Thyroid gland (tissue), 4 donors: Measurements from ENCODE around the gene CBX7. TPM values are rescaled to one million over a fixed set of nuclear protein-coding genes. Genes with fewer than 3 reads are reported as not detected.
A peak's percentile ranks its signal among the peaks of the same experiment; 100 is the strongest.
"Not testable (repeated sequence)": the region's sequence is repeated elsewhere in the genome, so short reads cannot be mapped to it uniquely, and the experiment has no call there.

Source experiments
- DNase-seq, 2 donors: peaks; one replicate each; pipeline ENCODE4 v3.0.0-alpha.2; 2019
- H3K27ac ChIP-seq, 3 donors: fragments of 200-600 bp; sonication (generic); 1 replicate in 2 of 3; 2 replicates in 1 of 3; pipeline ENCODE4 v1.5.1; 2016 to 2019; ENCODE audit warnings: mild to moderate bottlenecking in 1 of 3, moderate library complexity in 1 of 3
- H3K27me3 ChIP-seq: fragments of 200-600 bp; sonication (generic); one replicate; pipeline ENCODE4 v1.5.1; 2019
- H3K36me3 ChIP-seq, 2 donors: fragments of 200-600 bp; sonication (generic); one replicate each; pipeline ENCODE4 v1.5.1; 2016 to 2019
- H3K4me1 ChIP-seq, 2 donors: fragments of 200-600 bp; sonication (generic); one replicate each; pipeline ENCODE4 v1.5.1; 2017 to 2019
- H3K4me3 ChIP-seq, 3 donors: fragments of 200-600 bp; sonication (generic); replicated peaks in 1 of 3; 1 replicate in 2 of 3; 2 replicates in 1 of 3; pipeline ENCODE4 v1.5.1; 2016; ENCODE audit warnings: mild to moderate bottlenecking in 1 of 3
- H3K9me3 ChIP-seq: fragments of 200-600 bp; sonication (generic); one replicate; pipeline ENCODE4 v1.5.1; 2017
- POLR2A ChIP-seq, 2 donors: fragments of 450-650 bp; IDR thresholded peaks; one replicate each; pipeline ENCODE4 v1.6.1; 2017; ENCODE audit warnings: antibody characterized with exemption in 2 of 2, mild to moderate bottlenecking in 2 of 2, moderate library complexity in 1 of 2
- WGBS, 2 donors: methylation state at CpG; one replicate each; pipeline ENCODE4 v1.1.5; 2017; 5-methylcytosine and 5-hydroxymethylcytosine counted together
- intact Hi-C: fragments of 100-400 bp; cut with DNase I; formaldehyde crosslinking; loops from one replicate; pipeline ENCODE4 v1.15.1; 2023
- total RNA-seq, 4 donors: library from RNA; depleted of rRNA; stranded (reverse); fragments of >200 nt; gene quantifications; one replicate each; pipeline ENCODE4 v1.2.3, GENCODE V29; 2016
- TF ChIP-seq, protein P1 (sequence below), 6 experiments: fragments of 200-600 bp in 3 of 6; fragments of 450-650 bp in 3 of 6; sonication (generic) in 3 of 6; IDR thresholded peaks; one replicate each; pipeline ENCODE4 v1.5.1; 2016 to 2019; ENCODE audit warnings: antibody characterized with exemption in 6 of 6, mild to moderate bottlenecking in 2 of 6, inconsistent platforms in 1 of 6, moderate library complexity in 1 of 6

Gene CBX7
- total RNA-seq, 4 donors from 2014 or later, result 49.2 to 88.0 (median 61.9) TPM

DNA sequence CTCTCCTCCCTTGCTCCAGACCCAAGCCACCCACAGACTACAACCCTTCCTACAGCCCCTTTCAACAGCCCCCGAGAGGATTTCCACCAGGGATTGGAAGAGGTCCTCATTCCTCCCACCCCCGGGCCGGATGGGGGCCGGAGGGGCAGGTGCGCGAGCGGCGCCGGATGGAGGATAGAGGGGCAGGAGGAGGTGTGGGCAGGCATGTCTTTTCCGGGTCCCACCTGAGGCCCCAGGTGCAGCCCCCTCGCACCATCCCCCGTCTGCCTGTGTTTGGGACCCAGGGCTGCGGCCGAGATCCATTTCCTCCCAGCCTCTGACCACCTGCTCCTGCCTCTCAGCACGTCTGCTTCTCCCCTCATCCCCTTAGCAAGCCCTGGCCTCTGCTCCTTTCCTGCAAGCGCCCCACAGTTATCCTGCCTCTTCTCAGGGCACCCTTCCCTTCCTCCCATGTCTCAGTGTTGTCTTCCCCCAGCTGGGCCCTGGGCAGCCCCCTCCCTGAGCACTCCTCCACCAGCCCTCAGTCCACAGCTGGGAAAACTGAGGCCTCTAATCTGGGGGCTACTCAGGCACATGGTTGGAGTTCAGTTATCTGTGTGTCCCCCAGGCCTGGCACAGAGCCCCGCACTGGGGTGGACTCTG, 19.3 kb upstream of the CBX7 start:
- DNase-seq, result no peak
- no peaks in the 10 kb centered on the region for H3K27me3 ChIP-seq
- intact Hi-C loops, result loop anchor here (1.0 to 10.0 kb wide), 4 partner anchors 63 to 356 kb away; partner anchors contain the start of gene MIEF1
- peaks cover 35 to 49% of the 10 kb centered on the region in 2 donors for H3K4me1 ChIP-seq
- H3K36me3 ChIP-seq, result no peaks in the 10 kb centered on the region
- no peak for TF ChIP-seq POLR2A (IDR thresholded peaks at IDR 0.05)
- TF ChIP-seq, protein P1, sequence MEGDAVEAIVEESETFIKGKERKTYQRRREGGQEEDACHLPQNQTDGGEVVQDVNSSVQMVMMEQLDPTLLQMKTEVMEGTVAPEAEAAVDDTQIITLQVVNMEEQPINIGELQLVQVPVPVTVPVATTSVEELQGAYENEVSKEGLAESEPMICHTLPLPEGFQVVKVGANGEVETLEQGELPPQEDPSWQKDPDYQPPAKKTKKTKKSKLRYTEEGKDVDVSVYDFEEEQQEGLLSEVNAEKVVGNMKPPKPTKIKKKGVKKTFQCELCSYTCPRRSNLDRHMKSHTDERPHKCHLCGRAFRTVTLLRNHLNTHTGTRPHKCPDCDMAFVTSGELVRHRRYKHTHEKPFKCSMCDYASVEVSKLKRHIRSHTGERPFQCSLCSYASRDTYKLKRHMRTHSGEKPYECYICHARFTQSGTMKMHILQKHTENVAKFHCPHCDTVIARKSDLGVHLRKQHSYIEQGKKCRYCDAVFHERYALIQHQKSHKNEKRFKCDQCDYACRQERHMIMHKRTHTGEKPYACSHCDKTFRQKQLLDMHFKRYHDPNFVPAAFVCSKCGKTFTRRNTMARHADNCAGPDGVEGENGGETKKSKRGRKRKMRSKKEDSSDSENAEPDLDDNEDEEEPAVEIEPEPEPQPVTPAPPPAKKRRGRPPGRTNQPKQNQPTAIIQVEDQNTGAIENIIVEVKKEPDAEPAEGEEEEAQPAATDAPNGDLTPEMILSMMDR (IDR thresholded peaks at IDR 0.05), result no peak
- 70 to 81% methylated on average over 16 to 17 of the region's 17 CpGs for WGBS, 2 donors
- H3K27ac ChIP-seq, result no peak overlapping the region
- H3K4me3 ChIP-seq, result no peak overlapping the region
- H3K9me3 ChIP-seq, result no peaks in the 10 kb centered on the region

DNA sequence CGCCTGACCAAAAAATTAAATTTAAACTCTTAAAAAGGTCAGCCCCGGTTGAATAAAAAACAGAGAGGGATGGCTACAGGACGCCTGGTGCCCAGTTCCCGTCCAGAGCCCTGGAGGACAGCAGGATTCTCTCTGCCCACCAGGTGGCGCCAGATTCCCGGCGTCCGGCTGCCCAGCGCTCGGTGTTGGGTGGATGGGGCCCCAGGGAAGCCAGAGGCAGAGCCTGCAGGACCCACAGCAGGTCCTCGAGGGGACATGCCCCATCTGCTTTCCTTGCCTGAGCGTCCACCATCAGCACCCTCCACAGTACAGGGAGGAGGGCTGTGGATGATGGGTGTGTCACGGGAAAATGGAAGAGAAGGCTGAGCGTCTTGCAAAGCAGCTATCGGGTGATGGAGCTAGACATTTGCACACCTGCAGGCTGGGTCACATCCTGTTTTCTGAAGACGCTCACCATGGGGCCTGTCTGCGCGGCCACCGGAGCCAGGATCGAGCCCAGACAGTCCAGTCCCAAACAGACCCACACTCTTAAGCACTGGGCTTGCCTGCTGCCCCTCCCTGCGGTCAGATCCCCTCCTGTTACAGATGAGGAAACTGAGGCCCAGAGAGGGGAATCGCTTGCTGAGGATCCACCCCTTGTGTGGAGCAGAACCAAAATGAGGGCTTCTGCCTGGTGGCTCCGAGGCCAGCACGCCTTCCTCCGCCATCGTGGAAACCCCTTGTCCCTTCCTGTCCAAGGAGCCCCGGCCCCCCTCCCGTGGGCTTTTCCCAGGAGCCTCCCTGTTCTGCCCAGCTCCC, 18.5 kb upstream of the CBX7 start:
- H3K36me3 ChIP-seq, result no peaks in the 10 kb centered on the region
- peak; percentile 75 to 80 for DNase-seq
- no peak overlapping the region for H3K4me3 ChIP-seq
- no peaks in the 10 kb centered on the region for H3K9me3 ChIP-seq
- H3K4me1 ChIP-seq, result peaks cover 28 to 42% of the 10 kb centered on the region in 2 donors
- TF ChIP-seq POLR2A (IDR thresholded peaks at IDR 0.05), result no peak
- TF ChIP-seq, protein P1 (IDR thresholded peaks at IDR 0.05), result peak; percentile 92 to 97 (median 96)
- no peak overlapping the region for H3K27ac ChIP-seq
- no peaks in the 10 kb centered on the region for H3K27me3 ChIP-seq
- intact Hi-C loops, result loop anchor here (1.0 to 10.0 kb wide), 4 partner anchors 64 to 356 kb away; partner anchors contain the start of gene MIEF1
- 18 to 26% methylated on average over 21 to 27 of the region's 28 CpGs for WGBS, 2 donors

DNA sequence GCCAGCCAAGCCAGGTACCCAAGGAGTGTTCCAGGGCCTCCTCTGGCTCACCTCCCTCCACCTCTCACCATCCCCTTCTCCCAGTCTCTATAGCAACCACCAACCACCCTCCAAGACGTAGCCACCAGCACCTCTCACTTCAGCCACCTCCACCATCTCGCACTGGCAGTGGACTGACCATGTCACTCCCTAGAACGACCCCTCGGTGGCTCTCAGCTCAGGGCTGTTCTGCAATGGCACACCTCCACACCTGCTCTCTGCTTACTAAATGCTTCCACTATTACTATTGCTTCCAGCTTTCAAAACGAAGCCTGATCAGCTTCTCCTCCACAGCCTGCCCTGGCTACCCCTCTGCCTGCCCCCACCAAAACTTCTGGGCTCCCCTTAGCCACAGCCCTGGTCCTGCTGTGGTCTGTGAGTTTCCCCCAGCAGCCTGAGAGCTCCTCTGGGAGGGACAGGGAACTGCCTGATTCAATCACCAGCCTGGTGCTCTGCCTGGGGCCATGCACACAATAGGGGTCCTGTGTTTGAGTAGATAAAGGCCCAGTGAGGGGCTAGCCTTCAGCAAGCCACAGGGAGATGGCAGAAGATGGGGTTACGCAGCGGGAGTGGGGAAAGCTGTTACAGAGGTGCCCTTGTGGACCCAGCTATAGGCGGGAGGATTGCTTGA, 17.5 kb upstream of the CBX7 start:
- H3K9me3 ChIP-seq, result no peaks in the 10 kb centered on the region
- TF ChIP-seq, protein P1 (IDR thresholded peaks at IDR 0.05), result no peak
- no peak for TF ChIP-seq POLR2A (IDR thresholded peaks at IDR 0.05)
- WGBS, 2 donors, result 56 to 63% methylated on average over 8 of the region's 8 CpGs
- H3K4me3 ChIP-seq, result no peak overlapping the region
- H3K27ac ChIP-seq, result no peak overlapping the region
- peaks cover 17 to 31% of the 10 kb centered on the region in 2 donors for H3K4me1 ChIP-seq
- H3K27me3 ChIP-seq, result no peaks in the 10 kb centered on the region
- intact Hi-C loops, result loop anchor here (5.0 to 10.0 kb wide), 3 partner anchors 65 to 357 kb away; partner anchors contain the start of gene MIEF1
- DNase-seq, result no peak
- no peaks in the 10 kb centered on the region for H3K36me3 ChIP-seq

DNA sequence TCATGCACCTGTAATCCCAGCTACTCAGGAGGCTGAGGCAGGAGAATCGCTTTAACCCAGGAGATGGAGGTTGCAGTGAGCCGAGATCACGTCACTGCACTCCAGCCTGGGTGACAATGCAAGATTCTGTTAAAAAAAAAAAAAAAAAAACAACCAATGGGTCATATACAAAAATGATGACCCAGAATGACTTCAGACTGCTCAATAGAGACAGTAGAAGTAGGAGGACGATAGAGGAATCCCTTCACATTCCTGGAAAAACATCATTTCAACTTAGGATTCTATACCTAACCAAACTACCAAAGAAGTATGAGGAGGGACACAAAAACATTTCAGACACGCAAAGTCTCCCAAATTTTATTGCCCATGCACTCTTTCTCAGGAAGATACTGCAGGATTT, 14.1 kb upstream of the CBX7 start:
- no peak overlapping the region for H3K27ac ChIP-seq
- no peaks in the 10 kb centered on the region for H3K9me3 ChIP-seq
- WGBS, 2 donors, result 93 to 95% methylated on average over 5 of the region's 5 CpGs
- peaks cover 4 to 8% of the 10 kb centered on the region in 2 donors for H3K4me1 ChIP-seq
- DNase-seq, result no peak
- no peaks in the 10 kb centered on the region for H3K27me3 ChIP-seq
- H3K36me3 ChIP-seq, result no peaks in the 10 kb centered on the region
- intact Hi-C loops, result no loop called here
- H3K4me3 ChIP-seq, result no peak overlapping the region
- TF ChIP-seq, protein P1 (IDR thresholded peaks at IDR 0.05), result no peak
- TF ChIP-seq POLR2A (IDR thresholded peaks at IDR 0.05), result no peak

DNA sequence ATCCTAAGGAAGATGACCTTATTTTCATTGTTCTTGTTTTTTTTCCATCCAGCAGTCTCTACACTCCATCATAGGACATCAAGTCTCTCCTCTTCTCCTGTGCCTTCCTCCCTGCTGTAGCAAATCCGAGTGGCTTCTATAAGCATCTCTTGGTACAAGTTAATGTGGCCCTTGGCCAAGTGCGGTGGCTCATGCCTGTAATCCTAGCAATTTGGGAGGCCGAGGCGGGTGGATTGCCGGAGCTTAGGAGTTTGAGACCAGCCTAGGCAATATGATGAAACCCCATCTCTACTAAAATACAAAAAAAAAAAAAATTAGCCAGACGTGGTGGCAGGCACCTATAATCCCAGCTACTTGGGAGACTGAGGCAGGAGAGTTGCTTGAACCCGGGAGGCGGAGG, 3.6 kb upstream of the CBX7 start:
- H3K36me3 ChIP-seq, H3K27ac ChIP-seq, H3K4me1 ChIP-seq, H3K27me3 ChIP-seq, DNase-seq, intact Hi-C loops, H3K4me3 ChIP-seq, H3K9me3 ChIP-seq: not testable (repeated sequence)
- WGBS, 2 donors, result 92 to 93% methylated on average over 8 of the region's 8 CpGs
